ENCODE results near the gene TMEM82. TPM values are rescaled to one million over a fixed set of nuclear protein-coding genes. Genes with fewer than 3 reads are reported as not detected.

Gene TMEM82
- total RNA-seq, 1 donor from 2014 or later = not detected

- peak; percentile 73 to 97 for DNase-seq (ENCODE audit: low spot score in 2 of 2)
- no peaks in the 10 kb centered on the region for H3K27me3 ChIP-seq
- H3K36me3 ChIP-seq = no peaks in the 10 kb centered on the region
- peak overlapping the region; percentile 48 to 56 for H3K4me3 ChIP-seq
- no peaks in the 10 kb centered on the region for H3K9me3 ChIP-seq
- H3K4me1 ChIP-seq = peaks cover 31 to 61% of the 10 kb centered on the region in 2 donors
- intact Hi-C loops (cut with DNase I) = loop anchor here (1.0 to 5.0 kb wide), 3 partner anchors 11 to 132 kb away; partner anchors contain the start of gene DDI2
- TF ChIP-seq CTCF (IDR thresholded peaks at IDR 0.05) = no peak
- H3K27ac ChIP-seq = peak overlapping the region; percentile 96 to 98
These were observed 7.3 kb downstream of the TMEM82 start for GRCh38 chr1:15749399-15750291.

- H3K9me3 ChIP-seq = no peaks in the 10 kb centered on the region
- intact Hi-C loops (cut with DNase I) = no loop called here
- H3K27ac ChIP-seq = peak overlapping the region; percentile 93 to 96
- H3K27me3 ChIP-seq = no peaks in the 10 kb centered on the region
- TF ChIP-seq CTCF (IDR thresholded peaks at IDR 0.05) = no peak
- no peaks in the 10 kb centered on the region for H3K36me3 ChIP-seq
- no peak overlapping the region for H3K4me3 ChIP-seq
- DNase-seq (ENCODE audit: low spot score in 2 of 2) = no peak
- peaks cover 34 to 70% of the 10 kb centered on the region in 2 donors for H3K4me1 ChIP-seq
These were observed 8.6 kb downstream of the TMEM82 start for GRCh38 chr1:15750924-15751323.

GRCh38 chr1:15751717-15752116 lies 9.4 kb downstream of the TMEM82 start:
- peak overlapping the region; percentile 93 to 96 for H3K27ac ChIP-seq
- H3K9me3 ChIP-seq = no peaks in the 10 kb centered on the region
- no peak for DNase-seq (ENCODE audit: low spot score in 2 of 2)
- no peaks in the 10 kb centered on the region for H3K36me3 ChIP-seq
- no peaks in the 10 kb centered on the region for H3K27me3 ChIP-seq
- H3K4me3 ChIP-seq = peak overlapping the region in 1 of 2 donors; percentile 42
- peaks cover 36 to 67% of the 10 kb centered on the region in 2 donors for H3K4me1 ChIP-seq
- intact Hi-C loops (cut with DNase I) = no loop called here
- TF ChIP-seq CTCF (IDR thresholded peaks at IDR 0.05) = no peak

GRCh38 chr1:15753776-15754175 lies 11.5 kb downstream of the TMEM82 start:
- Histone ChIP-seq H3K36me3 (peaks cover 0 to 2% of the 10 kb centered on the region in 2 donors), H3K27ac (peak overlapping the region; percentile 93 to 96), H3K4me3 (no peak overlapping the region), H3K9me3 (no peaks in the 10 kb centered on the region), H3K4me1 (peaks cover 28 to 53% of the 10 kb centered on the region in 2 donors), H3K27me3 (no peaks in the 10 kb centered on the region)
- no peak for TF ChIP-seq CTCF (IDR thresholded peaks at IDR 0.05)
- intact Hi-C loops (cut with DNase I) = no loop called here
- no peak for DNase-seq (ENCODE audit: low spot score in 2 of 2)

- Histone ChIP-seq H3K4me3 (peak overlapping the region in 1 of 2 donors; percentile 5), H3K4me1 (peaks cover 26 to 42% of the 10 kb centered on the region in 2 donors), H3K9me3 (no peaks in the 10 kb centered on the region), H3K27me3 (no peaks in the 10 kb centered on the region), H3K36me3 (peaks cover 0 to 8% of the 10 kb centered on the region in 2 donors), H3K27ac (peak overlapping the region; percentile 93 to 96)
- no peak for TF ChIP-seq CTCF (IDR thresholded peaks at IDR 0.05)
- DNase-seq (ENCODE audit: low spot score in 2 of 2) = no peak
- intact Hi-C loops (cut with DNase I) = no loop called here
These were observed 12.8 kb downstream of the TMEM82 start for GRCh38 chr1:15755021-15755645.

Data from ascending aorta (tissue), 2 donors.